HepG2 (cell line): ENCODE results near the gene CCDC33.

Experiments used
- CHD2 ChIP-seq: IDR thresholded peaks from 2 replicates; pipeline ENCODE4 v1.6.1; 2011; ENCODE audit warnings: low read depth, low read length, improper control_type of control experiment
- SMARCC2 ChIP-seq: fragments of 450-650 bp; IDR thresholded peaks from 2 replicates; pipeline ENCODE4 v1.6.1; 2017; ENCODE audit warnings: antibody characterized with exemption, mild to moderate bottlenecking
- ZNF44 ChIP-seq: sonication (generic); formaldehyde crosslinking; IDR thresholded peaks from 2 replicates; pipeline ENCODE4 v1.5.1; 2020; ENCODE audit warnings: mild to moderate bottlenecking, missing genetic modification reagents

DNA sequence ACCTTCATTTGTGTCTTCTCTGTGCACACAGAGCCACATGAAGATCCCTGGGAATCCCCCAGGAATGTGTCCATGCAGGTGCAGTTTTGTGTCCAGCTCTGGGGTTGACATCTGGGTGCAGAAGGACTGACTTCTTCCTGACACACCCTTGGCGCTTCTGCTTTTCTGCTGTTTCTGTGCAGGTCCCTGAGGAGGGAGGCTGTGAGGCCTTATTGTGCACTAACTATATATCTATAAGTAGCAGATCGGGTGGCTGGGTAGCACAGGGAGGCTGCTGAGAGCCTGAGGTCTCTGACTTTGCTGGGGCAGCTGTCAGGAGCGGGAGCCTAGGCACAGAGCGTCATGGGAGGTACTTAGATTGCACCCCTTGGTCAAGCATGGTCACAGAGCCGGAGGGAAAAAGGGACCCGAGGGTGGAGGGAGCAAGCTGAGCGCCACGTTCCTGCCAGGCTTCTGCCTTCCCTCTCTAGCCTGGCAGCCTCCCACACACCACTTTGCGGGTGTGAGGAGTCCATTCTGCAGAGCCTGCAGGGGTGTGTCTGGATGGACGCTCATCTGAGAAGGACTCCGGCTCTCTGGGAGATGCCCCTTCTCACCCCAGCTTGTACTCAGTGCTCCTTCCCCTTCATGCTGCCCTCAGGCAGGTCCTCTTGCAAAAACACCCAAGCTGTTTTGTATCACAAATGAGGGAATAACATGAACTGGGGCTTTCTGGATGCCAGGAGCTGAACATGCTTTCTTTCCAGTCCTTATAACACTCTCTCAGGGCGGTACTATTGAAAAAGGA, 23.9 kb downstream of the CCDC33 start:
- TF ChIP-seq SMARCC2 (no peak), CHD2 (no peak), ZNF44 (CRISPR knock-in tag) (no peak)
